NCI-H510A (cell line): ENCODE measurements around the gene PGP.

ENCODE experiments used
- DNase-seq: peaks from one replicate; lab custom pipeline; 2025; lab: John Stamatoyannopoulos, UW

Gene PGP

GRCh38 chr16:2165861-2166260 lies 48.8 kb downstream of the PGP start:
- DNase-seq = no peak

GRCh38 chr16:2163211-2163881 lies 51.3 kb downstream of the PGP start:
- no peak for DNase-seq

- no peak for DNase-seq
Observed at GRCh38 chr16:2162676-2163118, 51.9 kb downstream of the PGP start.

GRCh38 chr16:2161911-2162310 lies 52.7 kb downstream of the PGP start:
- no peak for DNase-seq
